HG03175 (cell line): ENCODE measurements around the gene HNRNPA1.

Experiments
- ATAC-seq: cut with Tn5 transposase; IDR thresholded peaks from one replicate; pipeline ENCODE4 v1.9.1; 2021; ENCODE audit warnings: mild to moderate bottlenecking, moderate library complexity; ENCODE audit not compliant: unreplicated experiment

Gene HNRNPA1

GRCh38 chr12:54333420-54334034 is 53.0 kb downstream of the HNRNPA1 start:
- ATAC-seq: no peak
